GM12873 (cell line): ENCODE measurements around the gene DCAF4.

Experiments
- CTCF ChIP-seq: IDR thresholded peaks from 2 replicates; pipeline ENCODE4 v1.5.1; 2012; ENCODE audit warnings: low read depth, mild to moderate bottlenecking, moderate library complexity, low read length, control low read depth; ENCODE audit not compliant: insufficient read depth; ENCODE audit errors: missing control alignments

The DCAF4 gene

DNA sequence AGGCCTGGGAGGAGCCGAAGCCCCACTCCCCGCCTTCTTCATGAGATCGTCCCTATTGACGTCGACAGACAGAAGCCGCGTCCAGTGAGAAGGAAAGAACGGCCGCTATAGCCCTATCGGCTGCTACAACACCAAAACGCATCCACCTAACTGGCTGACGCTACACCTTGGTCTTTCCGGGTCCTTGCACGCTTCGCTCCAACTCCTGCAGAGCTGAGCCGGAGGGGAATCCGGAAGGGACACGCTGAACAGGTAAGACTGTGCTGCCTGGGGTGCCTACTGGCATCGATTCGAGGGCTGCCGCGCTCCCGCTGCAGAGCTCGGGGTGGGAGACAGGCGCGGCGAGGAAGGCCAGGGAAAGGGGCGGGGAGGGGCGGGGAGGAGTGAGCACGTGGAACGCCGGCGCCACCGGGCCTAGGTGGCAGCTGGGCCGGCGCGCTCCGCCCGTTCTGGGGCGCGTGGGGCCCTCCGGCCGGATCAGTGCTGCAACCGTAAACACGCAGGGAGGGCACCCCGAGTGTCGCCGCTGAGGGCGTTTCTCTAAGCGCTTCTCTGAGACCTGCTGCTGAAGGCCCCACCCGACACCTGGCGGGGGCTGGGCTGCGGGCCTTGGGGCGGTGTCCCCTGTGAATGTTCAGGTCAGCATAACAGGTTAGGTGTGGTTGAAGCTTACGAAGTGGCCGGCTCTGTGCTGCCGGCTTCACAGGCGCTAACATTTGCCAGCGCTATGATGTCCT lies at the start of gene DCAF4:
Gene DCAF4 (plus strand): TSS at position 173 of the 737 bp plus-strand sequence. CDS start 11,515 bp downstream, outside the sequence.
- TF ChIP-seq CTCF = no peak

DNA sequence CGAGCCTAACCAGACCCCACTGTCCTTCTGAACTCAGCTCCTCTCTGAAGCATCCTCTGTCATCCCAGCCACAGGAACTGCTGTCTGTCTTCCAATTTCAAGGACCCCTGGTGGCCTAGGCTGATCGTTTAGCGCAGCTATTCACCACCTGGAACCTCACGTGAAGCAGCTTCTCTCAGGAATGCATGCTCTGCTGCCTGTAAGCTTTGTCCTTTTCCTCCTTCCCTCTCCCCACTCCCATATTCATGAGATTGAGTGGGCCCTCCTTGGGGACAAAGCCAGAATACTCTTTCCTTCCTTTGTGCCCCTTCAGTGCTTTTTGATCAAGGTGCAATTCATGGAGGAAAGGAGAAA lies 49.6 kb upstream of the DCAF4 start:
- no peak for TF ChIP-seq CTCF

- TF ChIP-seq CTCF = no peak
Observed at GRCh38 chr14:72878746-72879145, 47.5 kb upstream of the DCAF4 start.

GRCh38 chr14:72879431-72879830 lies 46.8 kb upstream of the DCAF4 start:
- TF ChIP-seq CTCF = no peak

- TF ChIP-seq CTCF = no peak
Observed at GRCh38 chr14:72880164-72880563, 46.1 kb upstream of the DCAF4 start.

GRCh38 chr14:72880820-72881219 lies 45.4 kb upstream of the DCAF4 start:
- TF ChIP-seq CTCF = no peak

DNA sequence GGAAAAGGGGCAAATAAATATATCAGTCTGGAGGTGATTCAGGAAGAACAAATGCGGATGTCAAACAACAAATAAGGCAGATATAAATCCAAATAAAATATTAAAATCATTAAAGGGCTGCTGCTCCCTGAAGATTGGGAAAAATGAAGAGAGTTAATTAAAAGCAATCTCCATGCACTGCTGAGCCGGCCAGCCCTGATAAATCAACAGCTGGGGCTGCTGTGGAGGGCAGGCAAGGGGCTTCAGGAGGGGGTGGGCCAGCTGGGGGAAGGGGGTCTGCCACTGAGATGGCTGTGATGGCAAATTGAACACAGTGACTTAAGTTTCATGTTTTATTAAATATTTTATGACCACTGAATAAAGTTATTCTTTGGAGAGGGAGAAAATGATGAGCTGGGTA lies 44.7 kb upstream of the DCAF4 start:
- no peak for TF ChIP-seq CTCF

- no peak for TF ChIP-seq CTCF
Observed at GRCh38 chr14:72882047-72882446, 44.2 kb upstream of the DCAF4 start.
